H1 (cell line): ENCODE data around the gene C1orf174. TPM values are rescaled to one million over a fixed set of nuclear protein-coding genes. Genes with fewer than 3 reads are reported as not detected.

Experiments
- CBX5 ChIP-seq: fragments of 300-800, 300-1000 bp; sonication (generic); IDR thresholded peaks from 2 replicates; pipeline ENCODE4 v1.7.1; 2016; ENCODE audit warnings: antibody characterized with exemption, low read length, low read depth
- CEBPB ChIP-seq: IDR thresholded peaks from 2 replicates; pipeline ENCODE4 v1.6.1; 2012; ENCODE audit warnings: low read depth, low read length
- GABPA ChIP-seq: IDR thresholded peaks from 2 replicates; pipeline ENCODE4 v1.6.1; 2011; ENCODE audit warnings: mild to moderate bottlenecking, low read length, moderate library complexity, borderline replicate concordance; ENCODE audit not compliant: insufficient read depth
- JUN ChIP-seq: IDR thresholded peaks from 2 replicates; pipeline ENCODE4 v1.6.1; 2011; ENCODE audit warnings: low read depth, mild to moderate bottlenecking, improper control_type of control experiment, low read length
- KDM4A ChIP-seq: IDR thresholded peaks from one replicate; pipeline ENCODE4 v1.7.1; 2012; ENCODE audit warnings: low read depth, mild to moderate bottlenecking, moderate library complexity, low read length, inconsistent platforms; ENCODE audit not compliant: severe bottlenecking
- NRF1 ChIP-seq: IDR thresholded peaks from 2 replicates; pipeline ENCODE4 v1.6.1; 2011; ENCODE audit warnings: mild to moderate bottlenecking, low read depth, low read length, improper control_type of control experiment
- RBBP5 ChIP-seq: IDR thresholded peaks from 2 replicates; pipeline ENCODE4 v1.7.1; 2012; ENCODE audit warnings: low read depth, mild to moderate bottlenecking, inconsistent platforms, low read length, moderate library complexity, borderline replicate concordance
- SAP30 ChIP-seq: fragments of 300-600 bp; sonication (generic); IDR thresholded peaks from 2 replicates; pipeline ENCODE4 v1.7.1; 2012; ENCODE audit warnings: low read length, moderate library complexity, mild to moderate bottlenecking, inconsistent platforms; ENCODE audit not compliant: insufficient read depth, insufficient replicate concordance
- SP1 ChIP-seq: IDR thresholded peaks from 2 replicates; pipeline ENCODE4 v1.6.1; 2011; ENCODE audit warnings: low read depth, low read length
- SP4 ChIP-seq: IDR thresholded peaks from 2 replicates; pipeline ENCODE4 v1.6.1; 2012; ENCODE audit warnings: low read length, inconsistent platforms
- TAF7 ChIP-seq: optimal IDR thresholded peaks from 2 replicates; pipeline ENCODE3; 2011; ENCODE audit warnings: low read depth, mild to moderate bottlenecking, inconsistent platforms, low read length, moderate library complexity, borderline replicate concordance
- TEAD4 ChIP-seq: IDR thresholded peaks from 2 replicates; pipeline ENCODE4 v1.6.1; 2012; ENCODE audit warnings: low read depth, low read length, inconsistent platforms, mixed read lengths
- polyA plus RNA-seq, 7 experiments: library from polyadenylated mRNA; depleted of rRNA in 3 of 7; stranded (reverse) in 5 of 7; unstranded in 2 of 7; fragments of >200 nt in 5 of 7; fragments of 200-250 nt in 2 of 7; gene quantifications; 1 replicate in 5 of 7; 2 replicates in 1 of 7; 4 replicates in 1 of 7; pipeline versions ENCODE4 v1.2.1 to v1.2.3, GENCODE V29; 2011 to 2013; ENCODE audit warnings: missing spikeins in 2 of 7, mixed read lengths in 2 of 7
- total RNA-seq: library from RNA; stranded (reverse); fragmentation: NEBNext Ultra II Directional; extraction: Animal tissue kit (Norgen Biotek cat#: 25700); gene quantifications from 2 replicates; pipeline ENCODE4 v1.2.1, GENCODE V29; 2021
- TF ChIP-seq, protein P1 (sequence below): fragments of 300-600 bp; sonication (generic); IDR thresholded peaks from 2 replicates; pipeline ENCODE4 v1.7.1; 2012; ENCODE audit warnings: low read length, moderate library complexity, mild to moderate bottlenecking, inconsistent platforms; ENCODE audit not compliant: insufficient replicate concordance

C1orf174 gene
- total and polyA plus RNA-seq, 2 of the 8 experiments (the other 6 are each of a cell fraction or from before 2014, with no cell fraction given) = 28.4 to 32.4 TPM

DNA sequence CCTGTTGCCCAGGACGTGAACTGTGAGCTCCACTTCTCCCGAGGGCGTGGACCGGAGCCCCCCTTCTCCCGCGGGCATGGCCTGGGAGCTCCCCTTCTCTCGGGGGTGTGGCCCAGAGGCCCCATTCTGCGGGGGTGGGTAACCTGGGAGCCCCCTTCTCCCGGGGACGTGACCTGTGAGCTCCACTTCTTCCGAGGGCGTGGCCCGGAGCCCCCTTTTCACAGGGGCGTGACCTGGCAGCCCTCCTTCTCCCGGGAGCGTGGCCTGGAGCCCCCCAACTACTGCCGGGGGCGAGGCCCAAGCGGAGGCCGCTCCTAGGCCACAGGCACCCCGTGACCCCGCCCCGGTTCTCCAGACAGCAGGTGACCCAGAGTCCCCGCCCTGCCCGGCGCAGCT, 320 bp downstream of the C1orf174 start (continued):
- TF ChIP-seq, protein P1, sequence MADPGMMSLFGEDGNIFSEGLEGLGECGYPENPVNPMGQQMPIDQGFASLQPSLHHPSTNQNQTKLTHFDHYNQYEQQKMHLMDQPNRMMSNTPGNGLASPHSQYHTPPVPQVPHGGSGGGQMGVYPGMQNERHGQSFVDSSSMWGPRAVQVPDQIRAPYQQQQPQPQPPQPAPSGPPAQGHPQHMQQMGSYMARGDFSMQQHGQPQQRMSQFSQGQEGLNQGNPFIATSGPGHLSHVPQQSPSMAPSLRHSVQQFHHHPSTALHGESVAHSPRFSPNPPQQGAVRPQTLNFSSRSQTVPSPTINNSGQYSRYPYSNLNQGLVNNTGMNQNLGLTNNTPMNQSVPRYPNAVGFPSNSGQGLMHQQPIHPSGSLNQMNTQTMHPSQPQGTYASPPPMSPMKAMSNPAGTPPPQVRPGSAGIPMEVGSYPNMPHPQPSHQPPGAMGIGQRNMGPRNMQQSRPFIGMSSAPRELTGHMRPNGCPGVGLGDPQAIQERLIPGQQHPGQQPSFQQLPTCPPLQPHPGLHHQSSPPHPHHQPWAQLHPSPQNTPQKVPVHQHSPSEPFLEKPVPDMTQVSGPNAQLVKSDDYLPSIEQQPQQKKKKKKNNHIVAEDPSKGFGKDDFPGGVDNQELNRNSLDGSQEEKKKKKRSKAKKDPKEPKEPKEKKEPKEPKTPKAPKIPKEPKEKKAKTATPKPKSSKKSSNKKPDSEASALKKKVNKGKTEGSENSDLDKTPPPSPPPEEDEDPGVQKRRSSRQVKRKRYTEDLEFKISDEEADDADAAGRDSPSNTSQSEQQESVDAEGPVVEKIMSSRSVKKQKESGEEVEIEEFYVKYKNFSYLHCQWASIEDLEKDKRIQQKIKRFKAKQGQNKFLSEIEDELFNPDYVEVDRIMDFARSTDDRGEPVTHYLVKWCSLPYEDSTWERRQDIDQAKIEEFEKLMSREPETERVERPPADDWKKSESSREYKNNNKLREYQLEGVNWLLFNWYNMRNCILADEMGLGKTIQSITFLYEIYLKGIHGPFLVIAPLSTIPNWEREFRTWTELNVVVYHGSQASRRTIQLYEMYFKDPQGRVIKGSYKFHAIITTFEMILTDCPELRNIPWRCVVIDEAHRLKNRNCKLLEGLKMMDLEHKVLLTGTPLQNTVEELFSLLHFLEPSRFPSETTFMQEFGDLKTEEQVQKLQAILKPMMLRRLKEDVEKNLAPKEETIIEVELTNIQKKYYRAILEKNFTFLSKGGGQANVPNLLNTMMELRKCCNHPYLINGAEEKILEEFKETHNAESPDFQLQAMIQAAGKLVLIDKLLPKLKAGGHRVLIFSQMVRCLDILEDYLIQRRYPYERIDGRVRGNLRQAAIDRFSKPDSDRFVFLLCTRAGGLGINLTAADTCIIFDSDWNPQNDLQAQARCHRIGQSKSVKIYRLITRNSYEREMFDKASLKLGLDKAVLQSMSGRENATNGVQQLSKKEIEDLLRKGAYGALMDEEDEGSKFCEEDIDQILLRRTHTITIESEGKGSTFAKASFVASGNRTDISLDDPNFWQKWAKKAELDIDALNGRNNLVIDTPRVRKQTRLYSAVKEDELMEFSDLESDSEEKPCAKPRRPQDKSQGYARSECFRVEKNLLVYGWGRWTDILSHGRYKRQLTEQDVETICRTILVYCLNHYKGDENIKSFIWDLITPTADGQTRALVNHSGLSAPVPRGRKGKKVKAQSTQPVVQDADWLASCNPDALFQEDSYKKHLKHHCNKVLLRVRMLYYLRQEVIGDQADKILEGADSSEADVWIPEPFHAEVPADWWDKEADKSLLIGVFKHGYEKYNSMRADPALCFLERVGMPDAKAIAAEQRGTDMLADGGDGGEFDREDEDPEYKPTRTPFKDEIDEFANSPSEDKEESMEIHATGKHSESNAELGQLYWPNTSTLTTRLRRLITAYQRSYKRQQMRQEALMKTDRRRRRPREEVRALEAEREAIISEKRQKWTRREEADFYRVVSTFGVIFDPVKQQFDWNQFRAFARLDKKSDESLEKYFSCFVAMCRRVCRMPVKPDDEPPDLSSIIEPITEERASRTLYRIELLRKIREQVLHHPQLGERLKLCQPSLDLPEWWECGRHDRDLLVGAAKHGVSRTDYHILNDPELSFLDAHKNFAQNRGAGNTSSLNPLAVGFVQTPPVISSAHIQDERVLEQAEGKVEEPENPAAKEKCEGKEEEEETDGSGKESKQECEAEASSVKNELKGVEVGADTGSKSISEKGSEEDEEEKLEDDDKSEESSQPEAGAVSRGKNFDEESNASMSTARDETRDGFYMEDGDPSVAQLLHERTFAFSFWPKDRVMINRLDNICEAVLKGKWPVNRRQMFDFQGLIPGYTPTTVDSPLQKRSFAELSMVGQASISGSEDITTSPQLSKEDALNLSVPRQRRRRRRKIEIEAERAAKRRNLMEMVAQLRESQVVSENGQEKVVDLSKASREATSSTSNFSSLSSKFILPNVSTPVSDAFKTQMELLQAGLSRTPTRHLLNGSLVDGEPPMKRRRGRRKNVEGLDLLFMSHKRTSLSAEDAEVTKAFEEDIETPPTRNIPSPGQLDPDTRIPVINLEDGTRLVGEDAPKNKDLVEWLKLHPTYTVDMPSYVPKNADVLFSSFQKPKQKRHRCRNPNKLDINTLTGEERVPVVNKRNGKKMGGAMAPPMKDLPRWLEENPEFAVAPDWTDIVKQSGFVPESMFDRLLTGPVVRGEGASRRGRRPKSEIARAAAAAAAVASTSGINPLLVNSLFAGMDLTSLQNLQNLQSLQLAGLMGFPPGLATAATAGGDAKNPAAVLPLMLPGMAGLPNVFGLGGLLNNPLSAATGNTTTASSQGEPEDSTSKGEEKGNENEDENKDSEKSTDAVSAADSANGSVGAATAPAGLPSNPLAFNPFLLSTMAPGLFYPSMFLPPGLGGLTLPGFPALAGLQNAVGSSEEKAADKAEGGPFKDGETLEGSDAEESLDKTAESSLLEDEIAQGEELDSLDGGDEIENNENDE = no peak
- no peak for TF ChIP-seq SP1
- TF ChIP-seq KDM4A = peak; percentile 55
- no peak for TF ChIP-seq RBBP5
- TF ChIP-seq NRF1 = no peak
- peak; percentile 70 for TF ChIP-seq SAP30
- TF ChIP-seq CBX5 = no peak
- no peak for TF ChIP-seq CEBPB
- TF ChIP-seq SP4 = no peak
- no peak for TF ChIP-seq TEAD4
- TF ChIP-seq TAF7 = no peak
- TF ChIP-seq GABPA = no peak
- no peak for TF ChIP-seq JUN
